GM19395 (cell line): ENCODE results near the gene KRT28.
"Not testable (repeated sequence)": the region's sequence is repeated elsewhere in the genome, so short reads cannot be mapped to it uniquely, and the experiment has no call there.

Source experiments
- ATAC-seq: cut with Tn5 transposase; IDR thresholded peaks from one replicate; pipeline ENCODE4 v1.9.1; 2021; ENCODE audit warnings: mild to moderate bottlenecking, moderate library complexity; ENCODE audit not compliant: unreplicated experiment

Gene KRT28

GRCh38 chr17:40782450-40782849 is 17.3 kb downstream of the KRT28 start, which contains the start of gene KRT27:
Gene KRT27 (minus strand): TSS chr17:40782550. CDS start chr17:40782493, 57 bp downstream.
- no peak for ATAC-seq

- ATAC-seq = no peak
Measured at GRCh38 chr17:40779181-40779909, 20.4 kb downstream of the KRT28 start.

GRCh38 chr17:40778461-40778860 is 21.3 kb downstream of the KRT28 start:
- no peak for ATAC-seq

- ATAC-seq = no peak
Measured at GRCh38 chr17:40777971-40778370, 21.8 kb downstream of the KRT28 start.

GRCh38 chr17:40777459-40777858 is 22.3 kb downstream of the KRT28 start:
- no peak for ATAC-seq

GRCh38 chr17:40775945-40776344 is 23.8 kb downstream of the KRT28 start:
- ATAC-seq = no peak

- ATAC-seq = no peak
Measured at GRCh38 chr17:40772101-40772500, 27.7 kb downstream of the KRT28 start, which contains the start of gene KRT26. Gene KRT26 (minus strand): TSS chr17:40772201. CDS start chr17:40772113, 88 bp downstream.

GRCh38 chr17:40765657-40766056 is 34.1 kb downstream of the KRT28 start:
- no peak for ATAC-seq

- ATAC-seq = no peak
Measured at GRCh38 chr17:40763752-40764151, 36.0 kb downstream of the KRT28 start.

GRCh38 chr17:40760105-40761016 is 39.4 kb downstream of the KRT28 start:
- no peak for ATAC-seq

- no peak for ATAC-seq
Measured at GRCh38 chr17:40755231-40755630, 44.5 kb downstream of the KRT28 start, which contains the start of gene KRT25. Gene KRT25 (minus strand): TSS chr17:40755331. CDS start chr17:40755271, 60 bp downstream.

- ATAC-seq = no peak
Measured at GRCh38 chr17:40753804-40754203, 46.0 kb downstream of the KRT28 start.

- ATAC-seq = no peak
Measured at GRCh38 chr17:40751065-40751464, 48.7 kb downstream of the KRT28 start.

- no peak for ATAC-seq
Measured at GRCh38 chr17:40750391-40750790, 49.4 kb downstream of the KRT28 start.

- not testable (repeated sequence) for ATAC-seq
Measured at GRCh38 chr17:40748666-40749065, 51.1 kb downstream of the KRT28 start.
